Breast epithelium (tissue), 3 donors: ENCODE measurements around the gene CUL3.
"Not testable (repeated sequence)": the region's sequence is repeated elsewhere in the genome, so short reads cannot be mapped to it uniquely, and the experiment has no call there.

Experiments
- POLR2A ChIP-seq: fragments of 450-650 bp; IDR thresholded peaks from one replicate; pipeline ENCODE4 v1.6.1; 2016; ENCODE audit warnings: antibody characterized with exemption, mild to moderate bottlenecking, moderate library complexity
- POLR2AphosphoS5 ChIP-seq, 3 donors: sonication (generic); formaldehyde crosslinking; IDR thresholded peaks; one replicate each; pipeline ENCODE4 v1.6.1; 2017; ENCODE audit warnings: antibody characterized with exemption in 3 of 3
- TF ChIP-seq, protein P1 (sequence below), 3 donors: fragments of 450-650 bp; IDR thresholded peaks; one replicate each; pipeline ENCODE4 v1.5.1; 2016 to 2017; ENCODE audit warnings: antibody characterized with exemption in 3 of 3, mild to moderate bottlenecking in 3 of 3, moderate library complexity in 3 of 3

GRCh38 chr2:224583033-224583432 is 2.1 kb downstream of the CUL3 start:
- TF ChIP-seq, protein P1, sequence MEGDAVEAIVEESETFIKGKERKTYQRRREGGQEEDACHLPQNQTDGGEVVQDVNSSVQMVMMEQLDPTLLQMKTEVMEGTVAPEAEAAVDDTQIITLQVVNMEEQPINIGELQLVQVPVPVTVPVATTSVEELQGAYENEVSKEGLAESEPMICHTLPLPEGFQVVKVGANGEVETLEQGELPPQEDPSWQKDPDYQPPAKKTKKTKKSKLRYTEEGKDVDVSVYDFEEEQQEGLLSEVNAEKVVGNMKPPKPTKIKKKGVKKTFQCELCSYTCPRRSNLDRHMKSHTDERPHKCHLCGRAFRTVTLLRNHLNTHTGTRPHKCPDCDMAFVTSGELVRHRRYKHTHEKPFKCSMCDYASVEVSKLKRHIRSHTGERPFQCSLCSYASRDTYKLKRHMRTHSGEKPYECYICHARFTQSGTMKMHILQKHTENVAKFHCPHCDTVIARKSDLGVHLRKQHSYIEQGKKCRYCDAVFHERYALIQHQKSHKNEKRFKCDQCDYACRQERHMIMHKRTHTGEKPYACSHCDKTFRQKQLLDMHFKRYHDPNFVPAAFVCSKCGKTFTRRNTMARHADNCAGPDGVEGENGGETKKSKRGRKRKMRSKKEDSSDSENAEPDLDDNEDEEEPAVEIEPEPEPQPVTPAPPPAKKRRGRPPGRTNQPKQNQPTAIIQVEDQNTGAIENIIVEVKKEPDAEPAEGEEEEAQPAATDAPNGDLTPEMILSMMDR (IDR thresholded peaks at IDR 0.05), result not testable (repeated sequence)
- TF ChIP-seq POLR2AphosphoS5 (IDR thresholded peaks at IDR 0.05); POLR2A: not testable (repeated sequence)
